Retinal pigment epithelial cell (primary cell): ENCODE data around the gene PSMD11.
A peak's percentile ranks its signal among the peaks of the same experiment; 100 is the strongest.

Experiments used
- DNase-seq: peaks from one replicate; pipeline ENCODE4 v3.0.0-alpha.2; 2010; ENCODE audit warnings: low read depth
- H3K4me3 ChIP-seq: 2 replicates; pipeline ENCODE4 v1.5.1; 2011; ENCODE audit warnings: mild to moderate bottlenecking, low read length, control low read depth, moderate library complexity
- CTCF ChIP-seq: conservative IDR thresholded peaks from 2 replicates; pipeline ENCODE4 v1.5.1; 2011; ENCODE audit warnings: low read depth, low read length, control low read depth, inconsistent platforms

PSMD11 gene

GRCh38 chr17:32479074-32479617 lies 34.8 kb downstream of the PSMD11 start:
- TF ChIP-seq CTCF: no peak
- H3K4me3 ChIP-seq: no peak overlapping the region

GRCh38 chr17:32481193-32481592 lies 36.9 kb downstream of the PSMD11 start:
- no peak overlapping the region for H3K4me3 ChIP-seq
- no peak for DNase-seq
- no peak for TF ChIP-seq CTCF

More at GRCh38 chr17:32479074-32479617, 34.8 kb downstream of the PSMD11 start:
- no peak for DNase-seq

GRCh38 chr17:32482568-32483320 lies 38.4 kb downstream of the PSMD11 start:
- DNase-seq: no peak
- no peak overlapping the region for H3K4me3 ChIP-seq
- TF ChIP-seq CTCF: no peak

- TF ChIP-seq CTCF: peak; percentile 86
- H3K4me3 ChIP-seq: no peak overlapping the region
- no peak for DNase-seq
These were observed 39.2 kb downstream of the PSMD11 start for GRCh38 chr17:32483451-32484019.

GRCh38 chr17:32484041-32484461 lies 39.7 kb downstream of the PSMD11 start:
- no peak overlapping the region for H3K4me3 ChIP-seq
- no peak for DNase-seq
- TF ChIP-seq CTCF: no peak

- no peak for TF ChIP-seq CTCF
- DNase-seq: no peak
- H3K4me3 ChIP-seq: no peak overlapping the region
These were observed 40.3 kb downstream of the PSMD11 start for GRCh38 chr17:32484628-32485027.
